A549 treated with DMSO at 1 μM for 4 hours (cell line): ENCODE data around the gene PKP4. TPM values are rescaled to one million over a fixed set of nuclear protein-coding genes. Genes with fewer than 3 reads are reported as not detected.

ENCODE experiments used
- total RNA-seq: library from RNA; stranded (reverse); fragments of 200-300 nt; extraction: Qiagen RNA extraction; gene quantifications from 5 replicates; pipeline ENCODE4 v1.2.3, GENCODE V29; 2022; ENCODE audit warnings: low read depth

The PKP4 gene
- 22.7 to 33.0 TPM (median 31.5 TPM) in 5 replicates for total RNA-seq

GRCh38 chr2:158456309-158457066 is at the start of gene PKP4, which contains the start of gene CCDC148:
Gene PKP4, plus strand, starts transcription at chr2:158456952. Its CDS starts 76,233 bp downstream, at chr2:158533185.
Gene CCDC148, minus strand, starts transcription at chr2:158456753. Its CDS starts 314 bp downstream, at chr2:158456439.

Other genes with a start within 250 kb of the PKP4 start
- gene CCDC148, start 199 bp upstream of the PKP4 start, total RNA-seq = 0.13 to 0.55 TPM (median 0.38 TPM) in 5 replicates